Measurements from ENCODE around the gene HEG1. TPM values are rescaled to one million over a fixed set of nuclear protein-coding genes. Genes with fewer than 3 reads are reported as not detected.
"Not testable (repeated sequence)": the region's sequence is repeated elsewhere in the genome, so short reads cannot be mapped to it uniquely, and the experiment has no call there.

The HEG1 gene
- polyA plus RNA-seq, 2 donors = 3.1 to 6.0 TPM

DNA sequence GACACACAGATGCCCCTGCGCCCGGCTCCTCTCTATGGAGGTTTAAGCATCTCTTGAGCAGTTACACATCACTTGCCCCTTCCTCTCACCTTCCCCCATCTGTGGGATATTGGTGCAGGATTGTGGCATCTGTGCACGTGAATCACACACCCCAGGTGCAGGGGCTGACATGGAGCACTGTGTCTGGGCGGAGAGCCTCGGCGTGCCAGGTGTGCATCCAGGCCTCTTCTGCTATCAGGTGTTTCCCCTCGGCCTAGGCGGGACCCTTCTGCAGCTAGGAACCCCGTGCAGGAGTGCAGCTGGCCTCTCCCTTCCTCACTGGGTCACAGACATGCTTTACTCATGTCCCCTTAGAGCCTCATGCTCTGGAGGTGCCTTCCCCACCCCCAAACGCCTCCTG is 87.8 kb downstream of the HEG1 start:
- Histone ChIP-seq H3K4me3 (ENCODE audit: low read depth in 1 of 2, low read length in 2 of 2) (no peak overlapping the region), H3K4me1 (ENCODE audit: control insufficient read depth in 2 of 2, insufficient read depth in 2 of 2, low read length in 1 of 2) (peaks cover 0 to 4% of the 10 kb centered on the region in 2 donors), H3K36me3 (ENCODE audit: control insufficient read depth in 2 of 2, insufficient read depth in 2 of 2, low read length in 1 of 2) (peaks cover 0 to 8% of the 10 kb centered on the region in 2 donors), H3K9me3 (ENCODE audit: control insufficient read depth in 2 of 2, insufficient read depth in 1 of 2, low read depth in 1 of 2, low read length in 1 of 2) (no peaks in the 10 kb centered on the region), H3K27me3 (ENCODE audit: control insufficient read depth in 1 of 2, insufficient read depth in 2 of 2, low read length in 2 of 2) (no peaks in the 10 kb centered on the region), H3K27ac (ENCODE audit: low read depth in 2 of 2, low read length in 1 of 2) (no peak overlapping the region)
- 84 to 85% methylated on average over 10 of the region's 10 CpGs for WGBS, 2 donors

DNA sequence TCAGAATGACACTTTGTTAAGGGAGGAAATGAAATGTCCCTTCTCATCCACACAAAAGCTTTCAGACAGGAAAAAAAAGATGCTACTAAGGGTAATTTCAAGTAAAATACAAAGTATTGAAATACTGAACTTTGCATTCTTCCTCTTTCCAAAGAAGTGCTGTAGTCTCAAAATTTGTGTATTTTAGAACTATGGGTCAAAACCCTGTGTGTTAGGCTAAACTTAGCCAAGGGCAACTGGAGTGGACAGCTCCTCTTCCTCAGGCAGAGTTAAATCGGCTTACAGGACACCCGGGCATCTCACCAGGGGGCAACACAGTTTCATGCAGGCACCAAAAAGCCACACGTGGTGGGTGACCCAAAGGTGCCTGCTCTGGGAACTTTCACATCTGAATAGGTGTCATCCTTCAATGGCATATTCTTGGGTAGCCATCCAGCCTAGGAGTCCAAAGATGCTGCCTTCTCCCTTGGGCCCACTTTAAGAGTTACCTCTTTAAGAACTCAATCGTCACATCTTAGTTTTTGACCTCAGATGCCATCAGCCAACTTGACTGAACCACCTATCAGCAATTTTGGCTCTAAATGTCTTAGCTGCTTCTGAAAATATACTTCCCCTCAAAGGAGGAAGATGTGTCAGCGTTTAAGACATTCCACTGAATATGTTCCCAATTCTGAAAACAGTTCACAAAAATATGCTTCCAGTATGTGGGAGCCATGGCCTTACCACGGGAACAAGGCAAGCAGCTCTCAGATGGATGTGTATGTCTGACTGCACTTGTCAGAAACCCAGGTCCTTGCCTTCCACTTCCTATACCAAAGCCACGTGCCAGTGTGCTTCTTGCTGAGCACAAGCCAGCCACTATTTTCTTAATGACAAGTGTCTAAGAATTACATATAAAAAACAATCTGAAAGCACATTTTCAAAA is 89.0 kb downstream of the HEG1 start:
- Histone ChIP-seq H3K4me3 (ENCODE audit: low read depth in 1 of 2, low read length in 2 of 2) (no peak overlapping the region), H3K9me3 (ENCODE audit: control insufficient read depth in 2 of 2, insufficient read depth in 1 of 2, low read depth in 1 of 2, low read length in 1 of 2) (no peaks in the 10 kb centered on the region), H3K4me1 (ENCODE audit: control insufficient read depth in 2 of 2, insufficient read depth in 2 of 2, low read length in 1 of 2) (peaks cover 0 to 4% of the 10 kb centered on the region in 2 donors), H3K27ac (ENCODE audit: low read depth in 2 of 2, low read length in 1 of 2) (no peak overlapping the region), H3K27me3 (ENCODE audit: control insufficient read depth in 1 of 2, insufficient read depth in 2 of 2, low read length in 2 of 2) (no peaks in the 10 kb centered on the region), H3K36me3 (ENCODE audit: control insufficient read depth in 2 of 2, insufficient read depth in 2 of 2, low read length in 1 of 2) (peaks cover 0 to 8% of the 10 kb centered on the region in 2 donors)
- 80 to 83% methylated on average over 7 of the region's 7 CpGs for WGBS, 2 donors

DNA sequence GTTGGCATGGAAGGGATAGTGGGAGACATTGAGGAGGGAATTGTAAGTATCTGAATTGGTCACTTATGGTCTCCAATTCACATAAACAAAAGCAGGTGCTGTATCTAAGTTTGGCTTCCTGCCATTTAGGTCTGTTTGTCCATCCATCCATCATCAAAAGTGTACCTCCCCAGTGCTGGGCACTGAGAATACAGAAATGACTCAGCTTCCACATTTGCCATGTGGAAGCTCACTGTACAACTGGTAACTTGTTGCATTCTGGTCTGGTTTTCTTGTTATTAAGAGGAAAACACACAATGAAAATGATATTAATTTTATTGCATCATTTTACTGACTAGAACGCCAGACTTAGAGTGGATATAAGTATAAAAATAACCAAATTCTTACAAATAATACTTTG is 90.4 kb downstream of the HEG1 start:
- Histone ChIP-seq H3K27ac (ENCODE audit: low read depth in 2 of 2, low read length in 1 of 2) (no peak overlapping the region), H3K36me3 (ENCODE audit: control insufficient read depth in 2 of 2, insufficient read depth in 2 of 2, low read length in 1 of 2) (peaks cover 0 to 6% of the 10 kb centered on the region in 2 donors), H3K4me1 (ENCODE audit: control insufficient read depth in 2 of 2, insufficient read depth in 2 of 2, low read length in 1 of 2) (peaks cover 0 to 4% of the 10 kb centered on the region in 2 donors), H3K4me3 (ENCODE audit: low read depth in 1 of 2, low read length in 2 of 2) (no peak overlapping the region), H3K9me3 (ENCODE audit: control insufficient read depth in 2 of 2, insufficient read depth in 1 of 2, low read depth in 1 of 2, low read length in 1 of 2) (no peaks in the 10 kb centered on the region), H3K27me3 (ENCODE audit: control insufficient read depth in 1 of 2, insufficient read depth in 2 of 2, low read length in 2 of 2) (no peaks in the 10 kb centered on the region)
- WGBS, 2 donors = 68 to 76% methylated on average over 1 of the region's 1 CpG

DNA sequence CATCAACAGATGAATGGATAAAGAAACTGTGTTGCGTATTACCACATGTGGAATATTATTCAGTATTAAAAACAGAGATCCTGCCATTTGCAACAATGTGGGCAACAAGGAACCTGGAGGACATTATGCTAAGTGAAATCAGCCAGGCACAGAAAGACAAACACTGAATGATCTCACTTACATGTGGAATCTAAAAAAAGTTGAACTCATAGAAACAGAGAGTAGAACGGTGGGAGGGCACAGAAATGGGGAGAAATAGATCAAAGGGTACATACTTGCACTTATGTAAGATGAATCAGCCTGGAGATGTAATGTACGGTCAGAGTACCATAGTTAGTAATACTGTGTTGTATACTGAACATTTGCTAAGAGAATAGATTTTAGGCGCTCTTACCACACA is 91.4 kb downstream of the HEG1 start:
- H3K9me3 ChIP-seq (ENCODE audit: control insufficient read depth in 2 of 2, insufficient read depth in 1 of 2, low read depth in 1 of 2, low read length in 1 of 2) = no peaks in the 10 kb centered on the region
- no peaks in the 10 kb centered on the region for H3K27me3 ChIP-seq (ENCODE audit: control insufficient read depth in 1 of 2, insufficient read depth in 2 of 2, low read length in 2 of 2)
- no peak overlapping the region for H3K4me3 ChIP-seq (ENCODE audit: low read depth in 1 of 2, low read length in 2 of 2)
- H3K27ac ChIP-seq (ENCODE audit: low read depth in 2 of 2, low read length in 1 of 2) = no peak overlapping the region
- peaks cover 0 to 4% of the 10 kb centered on the region in 2 donors for H3K4me1 ChIP-seq (ENCODE audit: control insufficient read depth in 2 of 2, insufficient read depth in 2 of 2, low read length in 1 of 2)
- WGBS, 2 donors = 69 to 74% methylated on average over 4 of the region's 4 CpGs
- peaks cover 0 to under 1% of the 10 kb centered on the region in 2 donors for H3K36me3 ChIP-seq (ENCODE audit: control insufficient read depth in 2 of 2, insufficient read depth in 2 of 2, low read length in 1 of 2)

DNA sequence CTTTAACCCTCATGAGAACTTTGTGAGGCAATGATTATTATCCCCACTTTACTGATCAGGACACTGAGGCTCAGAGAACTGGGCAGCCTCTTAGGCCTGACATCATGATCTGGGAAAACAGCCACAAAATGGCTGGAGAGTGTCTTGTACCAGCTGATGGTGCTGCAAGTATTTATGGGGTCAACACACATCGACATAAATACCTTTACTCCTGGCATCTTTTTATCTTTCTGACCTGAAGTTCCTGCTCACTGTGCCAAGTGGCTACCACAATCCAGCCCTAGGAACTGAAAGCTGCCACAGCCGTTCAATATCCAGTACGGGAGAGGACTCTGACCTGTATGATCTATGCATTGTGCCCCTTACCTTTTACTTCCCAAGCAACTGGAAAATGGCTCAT is 92.0 kb downstream of the HEG1 start:
- WGBS, 2 donors = 55 to 68% methylated on average over 3 of the region's 3 CpGs
- Histone ChIP-seq H3K27ac (ENCODE audit: low read depth in 2 of 2, low read length in 1 of 2) (no peak overlapping the region), H3K4me1 (ENCODE audit: control insufficient read depth in 2 of 2, insufficient read depth in 2 of 2, low read length in 1 of 2) (peaks cover 0 to 4% of the 10 kb centered on the region in 2 donors), H3K36me3 (ENCODE audit: control insufficient read depth in 2 of 2, insufficient read depth in 2 of 2, low read length in 1 of 2) (no peaks in the 10 kb centered on the region), H3K9me3 (ENCODE audit: control insufficient read depth in 2 of 2, insufficient read depth in 1 of 2, low read depth in 1 of 2, low read length in 1 of 2) (no peaks in the 10 kb centered on the region), H3K4me3 (ENCODE audit: low read depth in 1 of 2, low read length in 2 of 2) (no peak overlapping the region), H3K27me3 (ENCODE audit: control insufficient read depth in 1 of 2, insufficient read depth in 2 of 2, low read length in 2 of 2) (no peaks in the 10 kb centered on the region)

DNA sequence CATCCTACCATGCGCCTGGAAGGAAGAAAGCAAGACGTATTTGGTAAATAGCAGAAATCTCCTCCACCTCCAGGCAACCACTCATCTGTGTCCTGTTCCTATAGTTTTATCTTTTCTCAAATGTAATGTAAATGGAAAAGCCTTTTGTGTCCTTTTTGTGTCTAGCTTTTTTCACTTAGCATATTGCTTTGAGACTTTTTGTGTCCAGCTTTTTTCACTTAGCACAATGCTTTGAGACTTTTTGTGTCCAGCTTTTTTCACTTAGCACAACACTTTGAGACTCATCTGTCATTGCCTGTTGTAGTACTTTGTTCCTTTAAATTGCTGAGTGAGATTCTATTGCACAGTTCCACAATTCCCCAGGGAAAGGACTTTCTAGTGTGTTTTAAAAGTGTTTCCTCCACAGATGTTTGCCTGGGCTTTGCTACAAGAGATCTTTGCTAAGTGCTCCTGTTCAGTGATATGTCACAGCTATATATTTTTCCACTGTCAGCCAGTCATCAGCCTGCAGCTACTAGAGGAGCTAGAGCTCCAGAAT is 93.3 kb downstream of the HEG1 start:
- H3K9me3 ChIP-seq (ENCODE audit: control insufficient read depth in 2 of 2, insufficient read depth in 1 of 2, low read depth in 1 of 2, low read length in 1 of 2) = no peaks in the 10 kb centered on the region
- H3K4me3 ChIP-seq (ENCODE audit: low read depth in 1 of 2, low read length in 2 of 2) = no peak overlapping the region
- no peak overlapping the region for H3K27ac ChIP-seq (ENCODE audit: low read depth in 2 of 2, low read length in 1 of 2)

DNA sequence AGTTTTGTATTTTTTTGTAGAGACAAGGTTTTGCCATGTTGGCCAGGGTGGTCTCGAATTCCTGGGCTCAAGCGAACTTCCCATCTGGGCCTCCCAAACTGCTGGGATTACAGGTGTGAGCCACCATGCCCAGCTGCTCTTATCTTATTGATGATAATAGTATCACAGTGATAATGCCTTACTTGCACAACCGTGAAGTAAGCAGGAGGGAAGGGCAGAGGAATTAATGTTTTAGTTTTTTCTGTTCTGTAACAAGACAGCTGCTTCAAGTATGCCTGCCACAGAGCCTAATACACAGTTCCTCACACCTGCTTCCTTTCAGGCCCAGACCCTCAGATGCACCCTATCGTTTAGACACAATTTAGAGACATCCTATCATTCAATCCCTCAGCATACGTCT is 95.1 kb downstream of the HEG1 start:
- Histone ChIP-seq H3K36me3 (ENCODE audit: control insufficient read depth in 2 of 2, insufficient read depth in 2 of 2, low read length in 1 of 2) (no peaks in the 10 kb centered on the region), H3K27me3 (ENCODE audit: control insufficient read depth in 1 of 2, insufficient read depth in 2 of 2, low read length in 2 of 2) (no peaks in the 10 kb centered on the region), H3K4me3 (ENCODE audit: low read depth in 1 of 2, low read length in 2 of 2) (no peak overlapping the region), H3K4me1 (ENCODE audit: control insufficient read depth in 2 of 2, insufficient read depth in 2 of 2, low read length in 1 of 2) (no peaks in the 10 kb centered on the region), H3K27ac (ENCODE audit: low read depth in 2 of 2, low read length in 1 of 2) (no peak overlapping the region), H3K9me3 (ENCODE audit: control insufficient read depth in 2 of 2, insufficient read depth in 1 of 2, low read depth in 1 of 2, low read length in 1 of 2) (no peaks in the 10 kb centered on the region)
- WGBS, 2 donors = 67 to 78% methylated on average over 5 of the region's 5 CpGs

More for the DNA sequence above, 93.3 kb downstream of the HEG1 start:
- no peaks in the 10 kb centered on the region for H3K27me3 ChIP-seq (ENCODE audit: control insufficient read depth in 1 of 2, insufficient read depth in 2 of 2, low read length in 2 of 2)
- H3K4me1 ChIP-seq (ENCODE audit: control insufficient read depth in 2 of 2, insufficient read depth in 2 of 2, low read length in 1 of 2) = no peaks in the 10 kb centered on the region
- no peaks in the 10 kb centered on the region for H3K36me3 ChIP-seq (ENCODE audit: control insufficient read depth in 2 of 2, insufficient read depth in 2 of 2, low read length in 1 of 2)
- WGBS, 2 donors = 94 to 100% methylated on average over 2 of the region's 2 CpGs

DNA sequence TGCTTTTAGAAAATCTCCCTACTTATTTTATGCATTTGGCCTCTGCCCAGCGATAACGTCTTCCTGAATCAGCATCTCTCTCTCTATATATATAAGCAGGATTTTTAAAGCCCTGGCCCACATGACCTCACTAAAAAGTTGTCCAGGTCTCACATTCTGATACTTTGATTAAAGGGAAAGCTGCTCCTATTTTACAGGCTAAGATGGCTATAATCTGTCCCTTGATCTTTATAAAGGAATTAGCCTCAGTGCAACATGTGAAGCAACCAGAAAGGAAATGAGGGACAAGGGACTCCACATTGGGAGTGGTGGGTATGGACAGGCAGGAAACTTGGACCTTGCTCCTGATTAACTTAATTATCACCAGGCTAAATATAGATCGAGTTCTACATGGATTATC is 95.7 kb downstream of the HEG1 start:
- Histone ChIP-seq H3K27me3 (ENCODE audit: control insufficient read depth in 1 of 2, insufficient read depth in 2 of 2, low read length in 2 of 2) (no peaks in the 10 kb centered on the region), H3K4me3 (ENCODE audit: low read depth in 1 of 2, low read length in 2 of 2) (no peak overlapping the region), H3K36me3 (ENCODE audit: control insufficient read depth in 2 of 2, insufficient read depth in 2 of 2, low read length in 1 of 2) (no peaks in the 10 kb centered on the region), H3K9me3 (ENCODE audit: control insufficient read depth in 2 of 2, insufficient read depth in 1 of 2, low read depth in 1 of 2, low read length in 1 of 2) (no peaks in the 10 kb centered on the region), H3K4me1 (ENCODE audit: control insufficient read depth in 2 of 2, insufficient read depth in 2 of 2, low read length in 1 of 2) (no peaks in the 10 kb centered on the region), H3K27ac (ENCODE audit: low read depth in 2 of 2, low read length in 1 of 2) (no peak overlapping the region)
- WGBS, 2 donors = 54 to 66% methylated on average over 3 of the region's 3 CpGs

DNA sequence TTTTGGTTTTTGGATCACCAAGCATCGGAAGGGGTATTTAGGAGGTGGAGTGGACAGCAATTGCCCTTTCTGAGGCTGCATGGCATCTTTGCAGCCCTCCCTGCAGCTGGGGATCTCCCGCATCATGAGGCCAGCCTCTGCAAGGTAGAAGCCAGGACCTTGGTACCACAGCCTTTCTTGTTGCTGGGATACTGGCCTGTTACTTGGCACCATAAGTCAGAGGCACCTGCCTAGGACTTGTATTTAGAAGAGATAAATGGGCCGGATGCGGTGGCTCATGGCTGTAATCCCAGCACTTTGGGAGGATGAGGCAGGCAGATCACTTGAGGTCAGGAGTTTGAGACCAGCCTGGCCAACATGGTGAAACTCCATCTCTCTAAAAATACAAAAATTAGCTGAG is 97.8 kb downstream of the HEG1 start:
- H3K4me1 ChIP-seq (ENCODE audit: control insufficient read depth in 2 of 2, insufficient read depth in 2 of 2, low read length in 1 of 2); H3K36me3 ChIP-seq (ENCODE audit: control insufficient read depth in 2 of 2, insufficient read depth in 2 of 2, low read length in 1 of 2); H3K27ac ChIP-seq (ENCODE audit: low read depth in 2 of 2, low read length in 1 of 2); H3K4me3 ChIP-seq (ENCODE audit: low read depth in 1 of 2, low read length in 2 of 2); H3K9me3 ChIP-seq (ENCODE audit: control insufficient read depth in 2 of 2, insufficient read depth in 1 of 2, low read depth in 1 of 2, low read length in 1 of 2); H3K27me3 ChIP-seq (ENCODE audit: control insufficient read depth in 1 of 2, insufficient read depth in 2 of 2, low read length in 2 of 2): not testable (repeated sequence)
- 91 to 94% methylated on average over 4 of the region's 4 CpGs for WGBS, 2 donors
